Left hindlimb (tissue), 1 donor: ENCODE data around the gene SULT1C3.

ENCODE experiments used
- DNase-seq: peaks from one replicate; pipeline ENCODE4 v3.0.0-alpha.2; 2018

The SULT1C3 gene

DNA sequence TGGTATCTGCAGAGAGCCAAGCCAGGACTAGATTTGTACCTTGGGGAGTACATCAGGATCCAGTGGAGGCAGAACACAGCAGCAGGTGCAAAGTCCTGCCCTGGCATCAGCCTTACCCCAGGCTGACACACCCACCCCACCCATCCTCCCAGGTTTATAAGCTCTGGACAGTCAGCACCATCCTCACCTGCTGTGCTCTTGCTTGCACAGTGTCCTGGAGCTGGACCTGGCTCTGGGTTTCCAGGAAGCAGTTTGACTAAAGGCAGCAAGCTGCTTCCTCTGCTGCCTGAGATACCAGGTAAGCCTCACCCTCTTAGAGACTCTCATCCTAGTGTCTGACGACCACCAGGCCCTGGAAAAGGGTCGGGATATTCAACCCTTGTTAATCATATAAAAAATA lies at the start of gene SULT1C3:
TSS of gene SULT1C3 (plus strand) at position 183 of the 400 bp plus-strand sequence. CDS start 7,227 bp downstream, outside the sequence.
- no peak for DNase-seq

DNA sequence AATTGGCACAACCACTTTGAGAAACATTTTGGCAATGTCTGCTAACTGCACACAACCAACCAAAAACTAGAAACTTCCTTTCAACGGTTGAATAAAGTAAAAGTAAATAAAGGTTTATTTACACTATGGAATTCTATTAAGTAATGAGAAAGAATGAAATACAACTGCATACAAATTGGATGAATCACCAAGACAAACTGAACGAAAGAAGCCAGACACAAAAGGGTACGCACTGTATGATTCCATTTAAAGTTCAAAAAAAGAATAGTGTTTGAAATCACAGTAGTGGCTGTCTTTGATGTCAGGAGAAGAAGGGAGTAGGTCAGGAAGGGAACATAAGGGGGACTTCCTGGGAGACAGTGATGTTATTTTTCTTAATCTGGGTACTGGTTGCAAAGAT lies 46.5 kb upstream of the SULT1C3 start:
- DNase-seq, result no peak

DNA sequence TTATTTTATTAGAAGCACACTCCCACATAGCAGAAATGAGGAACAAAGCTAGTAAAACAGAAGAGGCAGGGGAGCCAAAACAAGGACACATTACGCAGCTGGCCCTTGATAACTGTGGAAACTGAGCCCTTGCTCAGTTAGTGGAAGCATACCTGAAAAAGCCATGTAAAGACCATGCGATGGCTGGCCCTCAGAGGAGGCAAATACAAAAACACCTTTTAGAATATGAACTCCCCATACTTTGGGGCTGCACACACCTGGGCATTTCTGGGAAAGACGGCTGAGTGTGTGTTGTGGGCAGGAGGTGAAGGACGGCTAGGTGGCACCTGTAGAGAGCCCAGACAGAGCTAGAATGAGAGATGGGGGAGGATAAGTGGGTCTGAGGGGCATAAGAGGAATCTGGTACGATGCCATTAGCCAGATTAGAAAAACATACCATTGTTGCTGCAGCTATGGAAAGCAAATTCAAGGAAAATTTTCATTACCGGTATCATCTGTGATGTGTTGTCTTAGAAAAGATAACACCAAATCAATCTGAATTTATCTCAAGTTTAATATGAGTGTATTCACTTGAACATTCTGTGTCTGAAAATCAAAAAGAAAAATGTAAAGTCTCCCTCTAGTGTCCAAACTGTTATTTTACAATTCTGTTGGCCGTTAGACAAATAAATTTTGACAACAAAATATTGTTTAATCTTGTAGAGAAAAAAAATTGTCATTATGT lies 45.2 kb upstream of the SULT1C3 start:
- DNase-seq, result no peak

DNA sequence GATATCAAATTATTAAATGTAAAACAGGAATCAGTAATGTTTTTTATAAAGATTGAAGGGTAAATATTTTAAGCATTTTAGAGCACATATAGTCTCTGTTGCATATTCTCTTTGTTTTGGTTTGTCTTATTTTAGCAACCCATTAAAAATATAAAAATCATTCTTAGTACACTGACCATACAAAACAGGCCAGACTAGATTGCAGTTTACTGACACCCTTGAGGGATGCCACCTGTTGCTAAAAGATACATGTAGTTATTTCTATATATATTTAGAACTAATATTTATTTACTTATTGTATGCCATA lies 44.7 kb upstream of the SULT1C3 start:
- no peak for DNase-seq

DNA sequence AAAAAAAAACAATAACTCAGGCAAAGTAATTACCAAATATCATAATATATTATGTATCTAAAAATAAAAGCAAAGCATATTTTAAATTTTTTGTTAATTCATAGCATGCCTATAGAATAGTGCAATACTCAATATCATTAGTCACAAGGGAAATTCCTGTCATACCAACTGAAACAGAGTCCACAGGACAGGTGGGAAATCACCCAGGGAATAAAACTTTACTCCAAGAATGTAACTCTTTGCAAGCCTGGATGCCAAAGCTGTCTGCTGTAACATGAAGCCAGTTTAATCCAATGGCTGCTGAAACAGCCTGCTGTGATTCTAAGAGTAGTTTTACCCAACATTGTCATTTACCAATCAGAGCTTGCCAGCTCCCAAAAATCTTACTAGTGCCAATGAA lies 40.0 kb upstream of the SULT1C3 start:
- DNase-seq, result no peak

DNA sequence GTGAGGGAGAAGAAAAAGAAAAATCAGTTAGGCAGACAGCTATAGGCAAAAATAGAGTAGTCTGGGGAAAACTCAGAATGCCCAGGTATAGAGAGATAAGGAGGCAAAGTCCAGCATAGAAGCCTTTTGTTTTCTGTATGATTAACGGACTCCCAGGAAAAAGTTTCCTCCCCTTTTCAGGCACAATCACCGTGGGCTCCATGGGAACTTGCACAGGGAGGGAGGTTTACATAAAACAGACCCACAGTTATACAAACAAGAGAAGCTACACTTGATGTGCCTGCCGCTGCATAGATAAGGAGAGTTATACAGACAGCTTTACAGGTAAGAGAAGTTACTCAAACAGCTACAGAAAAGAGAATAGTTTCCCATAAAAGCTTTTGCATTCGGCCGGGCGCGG lies 39.2 kb upstream of the SULT1C3 start:
- no peak for DNase-seq

DNA sequence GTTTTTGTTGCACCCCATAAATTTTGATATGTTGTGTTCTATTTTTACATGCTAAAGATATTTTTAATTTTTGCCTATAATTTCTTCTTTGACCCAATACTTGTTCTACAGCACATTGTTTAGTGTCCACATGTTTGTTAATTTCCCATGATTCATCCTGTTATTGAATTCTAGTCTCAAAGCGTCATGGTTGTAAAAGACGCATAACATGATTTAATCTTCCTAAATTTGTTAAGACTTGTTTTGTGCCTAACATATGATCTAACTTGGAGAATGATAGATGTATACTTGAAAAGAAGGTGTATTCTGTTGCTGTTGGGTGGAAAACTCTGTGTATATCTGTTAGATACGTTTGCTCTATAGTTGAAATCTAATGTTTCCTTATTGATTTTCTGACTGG lies 27.1 kb upstream of the SULT1C3 start:
- DNase-seq, result no peak

DNA sequence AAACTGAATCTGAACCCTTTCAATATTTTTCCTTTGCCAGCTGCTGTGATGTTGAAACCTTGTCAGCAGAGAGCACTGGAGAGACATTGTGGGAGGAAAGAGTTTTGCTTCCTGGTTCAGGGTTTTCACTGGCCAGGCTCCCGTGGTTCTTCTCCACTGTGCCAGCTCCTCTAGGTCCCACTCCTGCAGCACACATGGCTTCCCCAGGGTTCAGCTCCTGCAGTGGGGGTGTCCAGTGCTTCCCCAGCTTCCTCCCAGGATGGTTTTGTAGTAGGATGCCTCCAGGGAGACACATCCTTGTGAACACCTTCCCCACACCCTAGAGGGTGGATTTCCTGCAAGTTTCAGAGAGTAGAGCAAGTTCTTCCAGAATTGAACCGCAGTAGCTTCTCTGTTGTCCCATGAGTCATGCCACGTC lies 24.0 kb upstream of the SULT1C3 start:
- DNase-seq, result no peak

DNA sequence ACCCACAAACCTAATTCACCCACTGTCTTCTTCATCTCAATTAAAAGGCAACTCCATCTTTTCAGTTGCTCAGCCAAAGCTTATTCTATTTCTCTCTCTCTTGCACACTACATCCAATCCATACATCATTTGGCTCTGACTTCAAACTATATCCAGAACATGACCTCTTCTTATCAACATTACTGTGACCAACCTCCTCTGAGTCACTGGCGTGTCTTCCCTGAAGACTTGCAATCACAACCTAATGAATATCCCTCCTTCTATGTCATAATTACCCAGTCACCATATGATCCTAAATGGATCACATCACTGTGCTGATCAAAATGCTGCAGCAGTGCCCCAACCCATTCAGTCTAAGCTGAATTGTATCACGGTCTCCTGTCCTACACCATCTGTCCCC lies 22.6 kb upstream of the SULT1C3 start:
- no peak for DNase-seq

DNA sequence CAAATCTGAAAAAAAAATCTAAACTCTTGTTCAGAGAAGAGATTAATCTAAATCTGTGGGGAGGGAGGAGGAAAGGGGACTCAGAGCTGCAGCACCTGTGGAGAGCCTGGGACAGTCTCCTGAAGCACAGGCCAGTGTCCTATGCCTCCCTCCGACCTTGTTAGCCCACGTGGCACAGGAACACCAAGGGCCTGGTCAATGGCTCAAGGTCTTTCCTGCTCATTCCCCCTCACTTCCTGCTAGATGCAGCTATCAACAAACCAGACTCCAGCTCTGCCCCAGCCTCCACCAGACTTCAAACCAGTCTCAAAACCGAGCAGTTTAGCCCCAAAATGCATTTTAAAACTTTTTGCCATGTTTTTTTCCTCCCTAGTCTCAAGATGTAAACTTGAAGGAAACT lies 20.1 kb upstream of the SULT1C3 start:
- no peak for DNase-seq

DNA sequence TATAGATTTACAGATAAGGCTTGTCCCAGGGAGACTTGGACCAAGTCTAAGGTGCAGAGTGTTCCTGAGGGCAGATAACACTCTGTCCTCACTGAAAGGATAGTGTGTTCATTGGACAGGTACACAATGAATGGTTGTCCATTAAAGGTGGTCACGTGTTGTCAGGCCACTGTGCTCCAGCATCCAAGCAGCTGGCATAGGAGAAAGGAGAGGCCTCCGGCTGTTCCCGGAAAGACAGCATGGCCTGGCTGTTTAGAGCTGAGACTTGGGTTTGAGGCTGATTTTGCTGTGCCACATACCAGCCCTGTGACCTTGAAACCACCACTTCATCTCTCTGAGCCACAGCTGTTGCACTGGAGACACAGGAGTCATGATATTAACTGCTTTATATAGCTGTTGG lies 19.6 kb upstream of the SULT1C3 start:
- DNase-seq, result no peak

DNA sequence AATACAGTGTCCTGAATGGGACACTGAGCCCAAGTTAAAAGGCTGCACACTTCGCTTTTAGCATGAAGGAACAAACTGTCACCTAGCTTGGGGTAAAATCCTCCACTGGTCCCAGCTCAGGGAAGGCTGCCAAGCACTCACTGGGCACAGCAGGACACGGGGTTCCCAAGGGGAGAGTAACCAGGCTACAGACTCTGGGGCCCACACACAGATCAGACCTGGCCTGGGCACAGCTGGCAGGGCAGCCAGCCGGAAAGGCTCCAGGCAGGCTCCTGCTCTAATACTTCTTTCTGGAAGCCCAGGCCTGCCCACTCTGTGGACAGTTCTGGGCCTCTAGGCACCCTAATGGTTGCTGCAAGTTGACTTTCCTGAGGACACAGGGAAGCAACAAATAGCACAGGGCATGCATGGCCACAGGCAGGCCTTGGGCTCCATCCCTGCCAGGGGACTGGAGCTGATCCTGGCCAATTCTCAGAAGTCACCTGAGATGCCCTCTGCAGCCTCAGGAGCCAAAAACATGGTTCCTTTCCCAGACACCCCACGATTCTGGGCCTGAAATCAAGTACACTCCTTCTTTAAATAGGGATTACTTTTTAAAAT lies 18.7 kb upstream of the SULT1C3 start:
- no peak for DNase-seq

DNA sequence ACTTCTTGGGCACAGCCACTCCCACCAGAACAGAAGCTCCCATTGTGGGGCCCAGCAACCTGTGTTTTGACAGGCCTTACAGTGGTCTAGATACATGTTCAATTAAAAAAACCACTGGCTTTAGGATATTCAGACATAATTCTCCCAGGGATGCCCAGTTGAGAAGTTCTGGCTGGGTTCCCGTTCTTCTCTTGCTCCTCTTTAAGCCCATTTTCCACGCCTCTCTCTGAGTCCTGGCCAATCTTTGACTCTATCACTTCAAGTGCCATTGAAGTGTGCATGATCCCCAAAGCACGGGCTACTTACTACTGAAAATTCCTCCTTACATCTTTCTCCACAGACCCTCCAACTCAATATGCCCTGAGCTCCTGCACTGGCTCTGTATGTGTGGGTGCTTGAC lies 17.5 kb upstream of the SULT1C3 start:
- DNase-seq, result no peak

DNA sequence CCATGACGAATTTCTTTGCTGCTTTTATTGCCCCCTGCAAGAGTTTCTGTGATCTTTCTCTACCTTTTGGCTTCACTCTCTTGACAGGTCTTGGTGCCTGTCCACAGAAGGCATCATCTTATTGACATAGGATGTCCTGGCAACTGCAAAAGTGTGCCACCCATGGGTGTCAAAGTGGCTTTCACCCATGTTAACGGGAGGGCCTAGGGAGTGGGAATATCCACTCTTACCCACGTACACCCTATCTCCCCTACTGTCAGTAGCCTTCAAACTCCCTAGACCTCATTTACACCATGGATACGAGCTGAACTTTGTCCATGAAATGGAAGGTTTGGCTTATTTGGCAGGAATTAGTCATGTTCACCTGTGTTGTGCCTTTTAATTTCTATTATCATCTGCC lies 16.2 kb upstream of the SULT1C3 start:
- no peak for DNase-seq

DNA sequence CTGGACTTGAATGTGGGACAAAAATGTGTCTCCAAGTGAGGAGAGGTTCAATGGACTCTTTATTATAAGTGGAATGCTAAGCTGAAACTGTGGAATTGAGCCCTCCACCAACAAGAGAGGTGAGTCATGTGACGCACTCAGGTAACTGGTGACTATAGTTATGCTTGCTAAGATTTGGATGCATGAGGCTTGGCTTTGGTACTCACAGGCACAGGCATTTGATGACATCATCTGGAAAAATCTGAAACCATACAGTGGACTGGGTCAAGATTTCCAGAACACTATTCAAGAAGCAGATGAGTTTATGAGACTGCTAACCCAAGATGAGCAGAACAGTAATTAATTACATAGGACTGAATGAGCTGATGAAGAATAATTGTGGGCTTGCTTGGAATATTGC lies 15.7 kb upstream of the SULT1C3 start:
- no peak for DNase-seq

DNA sequence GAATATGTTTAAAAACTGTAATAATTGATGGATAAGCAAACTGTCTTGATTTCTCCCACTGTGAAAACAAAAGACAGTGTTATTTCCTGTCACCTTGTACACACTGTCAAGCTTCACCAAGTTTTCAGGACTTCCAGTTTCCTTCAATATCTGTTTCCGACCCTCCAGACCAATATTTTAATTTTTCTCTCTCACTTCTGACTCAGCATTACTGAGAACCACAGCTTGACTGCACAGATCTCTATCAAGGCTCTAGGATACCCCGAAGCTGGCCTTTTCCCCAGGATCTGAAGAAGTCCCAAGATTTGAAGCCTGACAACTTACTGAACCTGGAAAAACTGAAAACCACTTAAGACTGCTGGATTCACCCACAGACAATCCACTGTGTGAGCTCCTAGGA lies 13.2 kb upstream of the SULT1C3 start:
- no peak for DNase-seq

DNA sequence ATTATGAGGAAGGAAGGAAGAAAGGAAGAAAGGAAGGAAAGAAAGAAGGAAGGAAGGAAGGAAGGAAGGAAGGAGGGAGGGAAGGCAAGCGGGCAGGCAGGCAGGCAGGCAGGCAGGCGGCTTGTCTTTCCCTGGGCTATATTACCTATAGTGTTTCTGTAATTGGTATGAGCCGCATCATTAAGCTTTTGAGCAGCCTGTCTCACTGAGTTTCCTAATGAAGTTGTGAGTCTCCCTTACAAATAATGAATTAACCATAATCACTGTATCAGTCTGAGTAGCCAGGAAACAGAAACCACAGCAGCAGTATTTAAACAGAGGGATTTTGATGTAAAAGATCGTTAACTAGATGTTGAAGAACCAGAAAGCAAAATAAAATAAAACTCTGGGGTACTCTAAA lies 11.8 kb upstream of the SULT1C3 start:
- no peak for DNase-seq

DNA sequence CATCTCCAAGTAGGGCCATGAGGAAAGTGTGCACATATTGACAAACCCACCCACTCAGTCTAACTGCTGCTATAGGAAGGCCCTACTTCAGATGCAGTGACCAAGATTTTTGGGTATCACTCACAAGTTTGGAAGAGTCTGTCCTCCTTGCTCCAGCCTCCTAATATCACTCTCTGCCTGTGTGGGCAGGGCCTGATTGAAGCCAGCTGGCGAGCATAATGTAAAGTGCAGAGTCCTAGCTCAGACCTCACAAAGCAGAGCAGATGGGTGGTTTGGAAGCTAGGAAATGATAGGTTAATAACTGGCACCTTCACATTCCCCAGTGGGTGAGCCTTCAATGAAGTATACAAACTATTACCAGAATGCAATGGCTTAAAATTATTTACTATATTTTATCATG lies 11.2 kb upstream of the SULT1C3 start:
- DNase-seq, result no peak

DNA sequence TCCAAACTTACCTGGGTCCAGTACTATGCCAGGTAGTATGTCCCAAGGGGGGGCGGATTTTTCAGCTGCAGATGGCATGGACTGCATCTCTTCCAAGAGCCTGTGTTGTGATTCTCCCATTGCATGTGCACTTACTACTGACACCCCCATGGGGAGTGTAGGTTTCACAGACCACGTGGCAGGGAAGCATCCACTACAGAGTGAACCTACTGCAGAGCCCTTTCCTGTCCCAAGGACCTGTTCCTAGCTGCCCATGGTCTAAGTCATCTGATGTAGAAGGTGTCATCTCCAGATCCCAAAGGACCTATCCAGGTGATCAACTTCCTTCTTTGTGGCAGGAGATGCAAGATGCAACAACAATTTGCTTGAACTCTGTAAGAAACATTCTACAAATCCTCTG lies 9.9 kb upstream of the SULT1C3 start:
- no peak for DNase-seq

DNA sequence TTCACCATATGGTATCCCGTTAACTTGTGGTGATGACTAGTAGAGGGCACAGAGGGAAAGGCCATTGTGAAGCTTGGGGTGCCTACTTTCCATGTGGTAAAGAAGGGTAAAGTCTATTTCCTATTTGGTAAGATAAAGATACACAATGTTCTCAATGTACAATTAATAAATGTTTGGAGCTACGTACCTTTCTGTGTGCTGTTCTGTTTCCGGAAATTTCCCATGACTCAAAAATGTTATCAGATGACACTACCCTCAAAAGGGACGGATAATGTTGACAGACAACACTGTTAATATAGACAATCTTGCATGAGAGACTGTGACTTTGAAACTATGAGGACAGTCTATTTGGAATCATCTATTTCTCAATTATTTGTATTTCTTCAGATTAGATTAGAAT lies 4.2 kb upstream of the SULT1C3 start:
- no peak for DNase-seq

DNA sequence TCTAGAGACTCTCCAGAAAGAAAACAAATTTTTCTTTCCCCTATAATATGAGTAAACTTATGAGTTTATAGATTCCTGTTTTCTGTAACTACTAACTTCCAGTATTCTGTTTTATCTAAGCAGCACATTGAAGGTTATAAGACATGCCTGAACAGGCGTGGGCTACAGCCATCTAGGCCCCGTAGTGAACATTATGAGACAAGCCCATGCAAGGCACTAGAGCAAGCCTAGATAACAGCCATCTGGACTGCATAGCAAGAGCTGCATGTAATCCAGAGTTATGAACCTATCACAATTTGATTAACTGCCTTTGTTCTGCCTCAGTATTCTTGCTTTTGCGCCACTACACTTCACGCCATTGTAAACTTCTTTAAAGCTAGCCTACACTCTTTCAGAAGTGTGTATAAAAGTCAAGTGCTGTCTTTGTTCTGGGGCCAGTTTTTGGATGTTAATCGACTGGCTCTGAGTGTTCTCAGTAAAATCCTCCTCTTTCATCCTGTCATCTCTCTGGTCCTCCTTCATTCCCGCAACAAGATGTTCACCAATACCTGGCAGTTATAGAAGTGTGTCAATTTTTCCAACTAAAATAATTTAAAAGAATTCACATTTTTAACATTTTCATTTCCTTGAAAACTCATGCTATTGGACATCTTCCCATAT lies 3.0 kb upstream of the SULT1C3 start:
- no peak for DNase-seq

DNA sequence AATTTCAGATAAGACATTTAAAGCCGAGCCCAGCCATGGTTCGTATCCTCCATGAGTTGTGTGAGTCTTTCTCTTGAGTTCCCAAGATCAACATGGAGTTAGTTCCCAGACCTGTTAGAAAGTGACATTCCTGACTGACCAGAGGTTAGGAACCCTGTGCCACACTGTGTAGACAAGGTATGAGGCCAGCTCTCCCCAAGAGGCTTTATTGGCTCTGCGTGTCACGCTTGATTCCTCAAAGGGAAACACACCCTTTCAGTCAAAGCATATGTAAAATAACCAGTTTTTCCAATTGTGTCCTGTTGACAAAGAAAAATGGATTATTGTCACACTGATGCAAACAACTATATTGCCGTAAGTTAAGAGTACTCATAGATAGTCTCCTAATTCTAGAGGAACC lies 1.2 kb downstream of the SULT1C3 start:
- no peak for DNase-seq

DNA sequence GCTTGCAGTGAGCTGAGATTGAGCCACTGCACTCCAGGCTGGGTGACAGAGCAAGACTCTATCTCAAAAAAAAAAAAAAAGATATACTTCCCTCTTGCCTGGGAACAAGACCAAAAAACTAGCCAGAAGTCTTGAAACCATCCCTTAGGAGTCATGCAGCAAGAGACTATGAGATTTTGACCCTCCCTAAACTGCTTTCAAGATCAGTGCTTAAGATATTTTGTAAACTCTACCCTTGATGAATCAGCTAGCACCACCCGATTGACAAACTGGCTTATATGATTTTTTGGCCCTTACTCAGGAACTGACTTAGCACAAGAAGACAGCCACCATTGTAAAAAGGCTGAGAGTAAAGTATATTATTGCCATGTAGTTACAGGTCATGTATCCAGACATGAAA lies 3.8 kb downstream of the SULT1C3 start:
- no peak for DNase-seq

DNA sequence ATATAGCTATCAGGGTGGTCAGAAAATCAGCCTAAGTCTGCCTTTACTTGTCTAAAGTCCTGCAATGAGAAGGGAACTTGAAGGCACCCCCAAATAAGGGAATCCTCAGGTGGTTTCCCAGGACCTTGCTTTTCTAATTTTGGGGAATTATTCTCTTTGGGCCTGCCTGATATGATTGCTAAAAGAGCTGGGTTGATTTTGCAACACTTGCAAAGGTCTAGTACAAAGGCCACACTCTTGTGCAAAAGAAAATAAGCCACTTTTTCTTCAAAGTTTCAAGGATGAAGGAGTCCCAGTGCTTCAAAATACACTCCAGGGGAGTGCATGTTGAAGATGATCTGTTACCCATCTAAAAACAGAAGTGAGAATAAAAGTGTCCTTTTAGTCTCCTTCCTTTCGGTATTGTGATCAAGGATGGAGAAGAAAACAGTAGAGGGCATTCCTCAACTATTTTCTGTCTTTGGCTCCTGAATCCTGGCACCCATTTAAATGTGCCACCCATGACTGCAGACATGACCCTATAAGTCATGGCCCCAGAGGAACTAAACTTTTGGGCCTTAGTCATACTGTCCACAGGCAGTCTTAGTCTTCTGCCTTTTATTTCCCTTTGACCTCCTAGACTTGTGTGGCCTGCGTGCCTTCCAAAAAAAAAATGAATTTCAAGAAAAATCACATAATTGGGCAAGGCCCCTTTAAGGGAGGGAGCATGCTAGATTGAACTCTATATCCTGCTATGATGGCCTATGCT lies 5.1 kb downstream of the SULT1C3 start:
- DNase-seq, result no peak
